NCI-H2196 treated with DMSO at 0.1 percent for 48 hours (cell line): Measurements from ENCODE around the gene MTR.

Experiments used
- DNase-seq: peaks from one replicate; lab custom pipeline; 2025; ENCODE audit not compliant: unreplicated experiment; lab: John Stamatoyannopoulos, UW

MTR gene

GRCh38 chr1:236774926-236775325 is 20.2 kb upstream of the MTR start:
- DNase-seq, result no peak

DNA sequence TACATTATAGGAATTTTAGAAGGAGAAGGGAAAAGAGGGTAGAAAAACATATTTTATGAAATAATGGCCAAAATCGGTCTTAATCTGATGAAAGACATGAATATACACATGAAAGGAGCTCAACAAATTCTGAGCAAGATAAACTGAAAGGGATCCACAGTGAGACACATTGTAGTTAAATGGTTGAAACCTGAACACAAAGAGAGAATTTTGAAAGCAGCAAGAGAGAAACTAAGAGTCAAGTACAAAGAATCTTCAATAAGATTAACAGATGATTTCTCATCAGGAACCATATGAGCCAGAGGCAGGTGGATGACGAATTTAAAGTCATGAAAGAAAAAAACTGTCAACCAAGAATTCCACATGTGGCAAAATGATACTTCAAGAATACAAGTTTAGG is 15.8 kb upstream of the MTR start:
- no peak for DNase-seq

DNA sequence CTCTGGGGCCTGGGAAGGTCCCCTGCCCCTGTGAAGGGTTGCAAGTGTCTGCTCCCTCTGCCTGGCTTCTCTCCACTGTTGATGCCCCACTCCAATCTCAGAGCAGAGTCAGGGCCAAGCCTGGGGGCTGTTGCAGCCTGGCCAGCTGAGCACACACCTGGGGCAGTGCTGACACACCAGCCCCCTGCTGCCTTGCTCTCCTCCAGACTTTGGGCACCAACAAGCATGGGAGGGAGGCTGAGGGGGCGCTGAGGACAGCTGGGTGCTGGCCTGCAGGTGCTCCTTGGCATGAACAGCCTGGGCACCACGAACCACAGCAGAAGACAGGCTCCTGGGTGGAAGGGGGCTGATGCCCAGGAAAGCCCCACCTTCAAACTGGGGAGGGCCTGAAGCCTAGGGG is 9.6 kb upstream of the MTR start:
- no peak for DNase-seq

DNA sequence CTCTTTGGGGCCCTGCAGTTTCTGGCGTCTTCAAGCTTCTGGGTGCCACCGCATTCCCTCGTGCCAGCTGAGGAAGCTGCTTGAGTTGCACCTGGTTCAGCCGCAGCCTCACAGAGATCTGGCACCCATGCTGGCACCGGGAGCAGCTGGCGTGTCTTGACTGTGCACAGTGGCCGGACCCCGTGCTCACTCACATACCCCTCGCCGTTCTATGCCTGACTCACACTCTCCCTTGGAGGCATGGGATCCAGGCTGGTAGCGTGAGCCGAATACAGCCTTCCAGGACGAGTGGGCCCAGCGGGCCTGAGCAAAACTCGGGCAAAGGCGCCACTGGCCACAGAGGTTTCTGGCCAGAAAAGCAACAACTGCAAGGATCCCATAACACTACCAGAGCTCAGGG is 8.6 kb upstream of the MTR start:
- DNase-seq, result no peak

GRCh38 chr1:236794585-236795034 is 482 bp upstream of the MTR start:
- no peak for DNase-seq

GRCh38 chr1:236795757-236796667 is 920 bp downstream of the MTR start:
- no peak for DNase-seq

DNA sequence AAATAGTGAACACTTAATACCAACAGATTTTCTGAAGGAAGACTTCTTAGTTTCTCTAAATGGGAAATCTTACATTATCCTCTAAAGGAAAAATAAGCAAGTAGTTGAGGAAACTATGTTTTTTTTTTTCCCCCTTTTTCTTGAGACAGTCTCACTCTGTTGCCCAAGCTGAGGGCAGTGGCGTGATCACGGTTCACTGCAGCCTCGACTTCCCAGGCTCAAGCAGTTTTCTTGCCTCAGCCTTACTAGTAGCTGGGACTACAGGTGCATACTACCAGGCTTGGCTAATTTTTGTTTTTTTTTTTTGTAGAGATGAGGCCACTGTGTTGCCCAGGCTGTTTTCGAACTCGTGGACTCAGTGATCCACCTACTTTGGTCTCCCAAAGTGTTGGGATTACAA is 3.9 kb downstream of the MTR start:
- DNase-seq, result no peak

GRCh38 chr1:236800002-236800620 is 5.0 kb downstream of the MTR start:
- DNase-seq, result no peak

DNA sequence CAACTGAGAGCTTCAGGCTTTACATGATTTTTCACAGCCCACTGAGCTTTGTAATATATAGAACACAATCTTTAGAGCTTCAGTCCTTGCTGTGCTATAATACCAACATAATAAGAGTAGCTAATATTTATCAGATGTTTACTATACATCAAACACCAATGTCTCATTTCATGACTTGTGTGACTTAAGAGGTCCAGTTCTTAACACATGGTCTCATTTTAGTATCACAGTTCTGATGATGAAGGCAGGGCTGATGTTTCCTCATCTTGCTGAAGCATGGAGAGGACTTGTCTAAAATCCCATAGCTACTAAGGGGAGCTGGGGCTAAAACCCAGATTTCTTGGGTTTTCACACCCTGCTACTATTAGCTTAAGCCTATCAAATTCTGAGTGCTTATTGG is 5.5 kb downstream of the MTR start:
- DNase-seq, result no peak

GRCh38 chr1:236802264-236802663 is 7.2 kb downstream of the MTR start:
- DNase-seq, result no peak

GRCh38 chr1:236806634-236807033 is 11.5 kb downstream of the MTR start:
- DNase-seq, result no peak

GRCh38 chr1:236808005-236808404 is 12.9 kb downstream of the MTR start:
- DNase-seq, result no peak

- DNase-seq, result no peak
These were observed 13.6 kb downstream of the MTR start for GRCh38 chr1:236808564-236809130.

- DNase-seq, result no peak
These were observed 14.1 kb downstream of the MTR start for GRCh38 chr1:236809148-236809547.

DNA sequence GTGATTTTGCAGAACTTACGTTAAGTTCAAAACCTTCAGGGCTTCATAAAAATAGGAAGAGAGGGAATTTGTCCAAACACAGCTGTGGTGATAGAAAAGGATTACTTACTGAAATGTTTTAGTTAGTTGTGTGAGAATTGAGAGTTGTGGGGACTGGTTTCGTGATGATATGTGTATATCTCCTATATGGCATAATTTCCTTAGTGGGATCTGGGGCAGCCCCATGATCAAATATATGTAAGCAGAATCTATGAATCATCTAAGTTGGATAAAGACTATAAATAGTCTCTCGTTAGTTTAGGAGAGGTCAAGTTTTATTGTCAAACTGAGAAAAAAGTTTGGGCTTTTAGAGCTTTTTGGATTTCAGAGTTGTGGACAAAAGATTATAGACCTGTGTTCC is 14.9 kb downstream of the MTR start:
- DNase-seq, result no peak

DNA sequence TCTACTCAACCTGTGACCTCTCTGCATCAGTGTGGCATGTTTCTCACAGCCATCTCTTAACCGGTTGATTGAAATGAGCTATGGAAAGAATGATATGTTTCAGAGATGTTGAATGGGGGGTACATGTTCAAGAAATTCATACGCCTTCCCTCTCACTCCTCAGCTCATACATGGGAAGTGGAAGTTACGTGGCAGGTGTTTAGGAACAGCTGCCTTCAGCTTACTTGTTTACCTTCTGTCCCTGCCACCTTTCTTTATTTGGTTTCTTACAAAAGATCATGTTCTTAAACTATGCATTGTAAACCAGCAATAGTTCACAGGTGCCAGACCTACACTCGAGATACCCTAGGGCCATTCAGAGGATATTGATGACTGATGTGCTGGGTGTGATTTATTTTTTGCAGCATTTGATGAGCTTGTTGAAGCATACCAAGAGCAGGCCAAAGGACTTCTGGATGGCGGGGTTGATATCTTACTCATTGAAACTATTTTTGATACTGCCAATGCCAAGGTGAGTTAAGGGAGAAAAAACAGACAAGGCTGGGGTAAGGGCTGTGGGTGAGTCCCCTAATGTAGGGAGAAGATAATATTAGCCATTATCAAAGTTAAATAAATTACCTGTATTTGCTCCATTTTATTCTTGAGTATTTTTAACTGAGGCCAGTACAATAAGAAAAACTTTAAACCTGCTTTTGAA is 17.4 kb downstream of the MTR start:
- no peak for DNase-seq

GRCh38 chr1:236815941-236816340 is 20.8 kb downstream of the MTR start:
- no peak for DNase-seq

DNA sequence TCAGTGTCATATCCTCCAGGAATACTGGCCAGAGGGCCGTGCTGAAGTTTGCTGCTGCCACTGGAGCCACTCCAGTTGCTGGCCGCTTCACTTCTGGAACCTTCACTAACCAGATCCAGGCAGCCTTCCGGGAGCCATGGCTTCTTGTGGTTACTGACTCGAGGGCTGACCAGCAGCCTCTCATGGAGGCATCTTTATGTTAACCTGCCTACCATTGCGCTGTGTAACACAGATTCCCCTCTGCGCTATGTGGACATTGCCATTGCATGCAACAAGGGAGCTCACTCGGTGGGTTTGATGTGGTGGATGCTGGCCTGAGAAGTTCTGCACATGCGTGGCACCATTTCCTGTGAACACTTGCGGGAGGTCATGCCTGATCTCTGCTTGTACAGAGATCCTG is 24.8 kb downstream of the MTR start:
- no peak for DNase-seq

GRCh38 chr1:236821091-236821627 is 26.1 kb downstream of the MTR start:
- no peak for DNase-seq

DNA sequence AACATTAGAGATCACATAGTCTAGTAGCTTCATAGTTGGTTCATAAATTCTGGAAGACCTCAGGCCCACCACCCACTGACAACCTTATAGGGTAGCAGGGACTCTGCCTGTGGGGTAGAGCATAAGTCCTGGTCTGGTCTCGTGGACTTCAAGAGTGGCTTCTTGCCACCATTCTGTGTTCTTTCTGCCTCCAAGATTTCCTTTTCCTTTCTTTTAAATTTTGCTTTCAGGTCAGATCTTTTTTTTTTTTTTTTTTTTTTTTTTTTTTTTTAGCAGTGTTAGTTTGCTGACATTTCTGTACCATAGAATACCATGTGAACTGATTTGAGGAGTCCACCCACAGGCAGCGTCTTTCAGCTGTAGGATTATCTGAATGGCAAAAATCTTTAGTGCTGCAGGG is 28.5 kb downstream of the MTR start:
- no peak for DNase-seq

GRCh38 chr1:236829085-236829484 is 34.0 kb downstream of the MTR start:
- DNase-seq, result no peak
